HL-60/S4 (cell line): Measurements from ENCODE around the gene LMO1.

Experiments
- in situ Hi-C: fragments of 300-500 bp; cut with MboI; formaldehyde crosslinking; loops from 2 replicates; pipeline ENCODE4 v1.14.3; 2022; ENCODE audit warnings: low sequenced_read_pairs

The LMO1 gene

GRCh38 chr11:8230178-8230859, 33.4 kb downstream of the LMO1 start:
- in situ Hi-C loops, result loop anchor here (25.0 kb wide), 1 partner anchor 332 kb away; no protein-coding TSS in a partner anchor

DNA sequence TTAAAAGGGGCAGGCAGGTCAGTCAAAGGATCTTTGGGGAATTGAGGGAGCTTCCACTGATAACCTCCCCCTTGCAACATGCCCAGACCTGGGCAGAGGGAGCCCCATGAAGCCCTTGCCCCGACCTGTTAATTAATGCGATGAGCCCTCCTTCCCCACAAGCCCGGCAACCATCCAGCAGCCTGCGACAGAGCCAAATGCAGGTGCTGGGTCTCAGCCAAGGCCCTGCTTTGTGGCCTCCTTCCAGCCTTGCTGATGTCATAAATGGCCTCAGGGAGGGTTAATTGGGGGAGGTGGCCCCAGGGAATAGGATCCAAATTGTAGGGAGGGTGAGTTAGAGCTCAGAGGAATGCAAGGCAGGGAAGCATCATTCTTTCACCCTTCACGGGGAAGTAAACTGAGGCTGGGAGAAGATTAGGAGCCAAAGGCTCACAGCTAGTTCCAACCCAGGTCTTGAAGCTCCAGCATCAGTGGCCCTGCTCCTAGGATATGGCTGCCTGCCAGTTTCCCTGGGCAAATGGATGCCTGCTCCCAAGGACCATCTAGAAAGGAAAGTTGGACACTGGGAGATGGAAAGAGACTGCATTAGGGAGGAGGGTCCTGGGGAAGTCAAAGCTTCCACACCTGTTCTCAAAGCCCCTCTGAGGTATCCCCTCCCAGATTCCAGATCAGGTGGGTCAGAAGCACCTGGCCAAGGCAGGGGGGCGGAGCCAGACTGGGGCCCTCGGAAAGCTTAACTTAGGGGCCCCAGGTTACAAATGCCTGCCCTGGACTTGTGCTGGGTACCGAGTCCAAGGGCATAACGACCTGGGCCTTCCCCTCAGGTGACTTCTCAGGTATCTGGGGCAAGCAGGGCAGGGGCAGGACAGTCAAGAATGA, 34.1 kb downstream of the LMO1 start:
- in situ Hi-C loops, result loop anchor here (25.0 kb wide), 1 partner anchor 333 kb away; no protein-coding TSS in a partner anchor

DNA sequence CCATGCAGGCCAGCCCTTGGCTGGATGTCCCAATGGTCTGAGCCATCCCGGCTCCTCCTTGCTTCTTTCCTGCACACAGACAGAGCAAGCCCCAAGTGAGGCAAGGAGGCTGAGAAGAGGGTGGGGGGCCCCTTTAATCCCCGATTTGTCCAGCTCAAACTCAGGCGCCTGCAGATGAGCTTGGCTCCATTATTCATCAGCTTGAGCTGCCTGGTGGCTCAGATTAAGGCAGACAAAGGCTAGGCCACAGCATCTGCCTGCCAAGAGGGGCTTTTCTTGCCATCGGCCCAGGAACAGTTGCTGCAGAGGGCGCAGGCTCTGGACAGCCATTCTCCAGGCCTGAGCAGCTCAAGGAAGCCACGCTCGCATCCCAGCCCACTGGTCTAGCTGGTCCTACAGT, 35.4 kb downstream of the LMO1 start:
- in situ Hi-C loops, result loop anchor here (25.0 kb wide), 1 partner anchor 334 kb away; no protein-coding TSS in a partner anchor

DNA sequence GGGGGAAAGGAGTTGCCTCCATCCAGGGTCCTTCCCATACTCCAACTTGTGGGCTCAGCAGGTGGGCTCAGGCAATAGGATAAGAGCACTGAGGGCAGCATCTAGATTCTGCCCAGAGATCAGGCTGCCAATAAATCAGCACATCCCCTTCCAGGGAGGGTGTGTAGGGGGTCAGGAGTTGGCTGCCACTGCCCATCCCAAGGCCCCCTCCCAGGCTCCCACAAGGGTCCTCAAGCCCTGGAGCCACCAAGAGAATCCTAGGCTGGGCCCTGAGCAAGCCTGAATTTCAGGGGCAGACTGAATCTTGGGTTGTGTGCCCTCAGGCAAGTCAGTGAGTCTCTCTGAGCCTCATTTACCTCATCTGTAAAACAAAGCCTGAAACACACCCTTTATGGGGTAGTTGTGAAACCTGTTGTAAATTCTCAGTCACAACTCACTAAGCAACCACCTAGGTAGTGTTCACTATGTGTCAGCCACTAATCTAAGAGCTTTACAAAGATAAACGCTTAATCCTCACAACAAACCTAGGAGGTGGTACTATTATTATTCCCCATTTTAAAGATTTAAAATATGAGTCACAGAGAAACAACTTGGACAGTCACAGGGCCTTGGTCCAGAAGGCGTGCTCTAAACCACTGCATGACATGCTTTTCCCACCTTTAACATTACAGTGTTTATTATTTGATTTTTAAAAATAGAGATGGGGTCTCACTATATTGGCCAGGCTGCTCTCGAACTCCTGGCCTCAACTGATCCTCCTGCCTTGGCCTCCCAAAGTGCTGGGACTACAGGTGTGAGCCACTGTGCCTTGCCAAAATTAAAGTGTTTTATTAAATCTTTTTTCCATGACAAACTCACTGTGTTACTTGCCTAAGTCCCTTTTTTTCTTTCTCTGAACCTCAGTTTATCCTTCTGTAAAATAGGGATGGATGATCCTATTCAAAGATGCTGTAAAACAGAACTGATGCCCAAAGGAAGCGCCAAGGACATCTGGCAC, 36.2 kb downstream of the LMO1 start:
- in situ Hi-C loops, result loop anchor here (25.0 kb wide), 1 partner anchor 335 kb away; no protein-coding TSS in a partner anchor

GRCh38 chr11:8225589-8226036, 38.1 kb downstream of the LMO1 start:
- in situ Hi-C loops, result loop anchor here (25.0 kb wide), 1 partner anchor 337 kb away; no protein-coding TSS in a partner anchor

- in situ Hi-C loops, result loop anchor here (25.0 kb wide), 1 partner anchor 338 kb away; no protein-coding TSS in a partner anchor
Observed at GRCh38 chr11:8224711-8225110, 39.0 kb downstream of the LMO1 start.

DNA sequence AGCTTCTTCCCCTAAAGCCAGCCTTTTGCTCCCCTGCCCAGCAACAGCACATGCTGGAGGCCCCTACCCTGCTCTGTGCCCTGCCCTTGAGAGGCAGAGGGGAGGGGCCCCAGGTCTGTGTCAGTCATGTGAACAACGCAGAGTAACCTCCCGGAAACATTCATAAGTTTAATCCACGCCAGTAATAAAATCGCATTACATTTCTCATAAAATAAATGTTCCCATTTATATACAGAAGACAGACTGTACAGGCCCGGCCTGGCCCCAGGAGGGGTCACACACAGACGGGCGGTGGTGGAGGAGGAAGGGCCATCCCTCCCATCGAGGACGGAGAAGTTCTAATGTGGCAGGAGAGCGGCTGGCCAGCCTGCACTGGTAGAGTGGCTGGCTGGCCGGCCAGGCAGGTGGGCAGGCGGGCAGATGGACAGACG, 39.5 kb downstream of the LMO1 start:
- in situ Hi-C loops, result no loop called here

- in situ Hi-C loops, result no loop called here
Observed at GRCh38 chr11:8223513-8223900, 40.2 kb downstream of the LMO1 start.

DNA sequence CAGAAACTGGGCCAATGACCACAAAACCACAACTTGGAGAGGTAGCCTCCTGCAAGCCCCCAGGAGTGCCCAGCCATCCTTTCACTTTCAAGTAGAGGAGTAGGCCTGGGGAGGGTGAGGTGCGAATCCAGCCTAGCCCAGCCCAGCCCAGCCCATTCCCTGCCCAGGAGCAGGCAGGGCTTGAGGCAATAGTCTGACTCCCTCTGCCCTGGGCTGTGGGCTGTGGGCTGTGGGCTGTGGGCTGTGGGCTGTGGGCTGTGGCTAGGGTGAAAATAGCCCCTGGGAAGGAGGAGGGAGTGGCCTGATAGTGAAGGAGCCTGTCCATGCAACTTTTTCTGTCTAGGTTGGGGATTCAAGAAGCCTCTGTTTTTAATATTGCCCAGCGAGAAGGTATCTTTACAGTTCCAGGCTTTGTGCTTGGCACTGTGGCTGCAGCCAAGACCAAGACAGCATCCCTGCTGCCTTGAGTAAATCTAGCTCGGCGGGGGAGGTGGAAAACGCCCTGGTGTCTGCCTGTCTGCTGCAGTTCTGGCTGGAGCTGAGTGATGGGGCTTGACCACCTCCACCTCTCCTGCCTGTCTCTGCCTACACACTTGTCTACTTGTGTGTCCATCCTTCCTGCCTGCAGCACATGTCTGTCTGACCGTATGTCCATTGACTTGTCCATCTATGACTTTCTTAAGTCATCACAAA, 40.7 kb downstream of the LMO1 start:
- in situ Hi-C loops, result no loop called here

DNA sequence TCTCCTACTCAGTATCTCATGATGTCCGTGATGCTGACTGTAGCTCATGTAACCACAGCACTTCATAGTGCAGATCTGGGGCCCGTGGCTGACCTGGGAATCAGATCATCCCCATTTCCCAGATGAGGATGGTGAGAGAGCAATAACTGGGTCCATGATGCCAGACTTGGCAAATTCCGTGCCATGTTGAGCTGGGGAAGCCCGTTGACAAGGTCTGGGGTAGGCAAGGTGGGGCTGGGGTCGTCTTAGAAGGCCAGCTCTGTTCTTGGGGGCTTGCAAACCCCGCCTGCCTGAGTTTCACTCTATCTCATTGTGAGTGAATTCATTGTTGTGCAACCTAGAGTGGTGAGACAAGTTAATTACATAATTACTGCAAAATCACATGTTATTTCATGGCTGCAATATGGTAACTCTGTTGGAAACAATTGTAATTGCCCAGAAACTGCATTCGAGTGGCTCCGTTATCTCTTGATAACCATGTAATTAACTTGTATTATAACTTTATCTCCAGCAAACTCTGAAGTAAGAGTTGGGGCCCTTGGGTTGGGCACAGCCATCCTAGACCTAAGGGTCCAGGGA, 41.7 kb downstream of the LMO1 start:
- in situ Hi-C loops, result no loop called here

GRCh38 chr11:8221046-8221723, 42.5 kb downstream of the LMO1 start:
- in situ Hi-C loops, result no loop called here

- in situ Hi-C loops, result no loop called here
Observed at GRCh38 chr11:8220261-8221045, 43.2 kb downstream of the LMO1 start.

DNA sequence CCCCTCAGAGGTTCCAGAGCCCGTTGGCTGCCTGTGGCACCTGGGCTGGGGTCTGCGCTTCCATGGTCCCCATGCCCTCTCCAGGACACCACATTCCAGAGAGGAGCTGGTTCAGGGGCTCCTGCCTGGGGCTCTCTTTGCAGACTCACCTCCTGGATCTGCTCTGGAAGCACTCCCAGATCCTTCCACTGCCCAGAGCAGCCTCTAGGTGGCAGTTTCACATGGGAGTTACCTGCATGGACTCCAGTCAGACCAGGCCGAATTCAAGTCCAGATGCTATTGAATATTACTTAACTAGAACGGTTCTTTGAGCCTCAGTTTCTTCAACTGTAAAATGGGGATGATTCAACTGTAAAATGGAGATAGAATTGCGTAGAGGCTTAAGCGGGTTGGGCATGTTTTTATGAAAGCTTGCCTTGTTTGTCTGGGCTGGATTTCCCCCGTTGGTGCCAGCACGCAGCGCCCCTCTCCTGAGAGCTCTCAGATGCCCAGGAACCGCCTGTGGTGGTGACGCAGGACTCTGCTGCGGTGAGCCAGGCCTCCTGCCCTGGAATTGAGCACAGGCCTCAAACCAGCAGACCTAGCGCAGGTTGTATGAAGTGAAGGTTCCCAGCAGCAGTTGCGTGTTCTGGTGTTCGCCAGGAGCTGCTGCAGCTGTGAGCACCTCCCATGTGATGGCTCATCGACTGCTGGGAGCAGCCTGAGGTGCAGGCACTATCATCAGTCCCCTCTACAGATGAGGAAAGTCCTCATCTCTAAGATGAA, 44.2 kb downstream of the LMO1 start:
- in situ Hi-C loops, result no loop called here

DNA sequence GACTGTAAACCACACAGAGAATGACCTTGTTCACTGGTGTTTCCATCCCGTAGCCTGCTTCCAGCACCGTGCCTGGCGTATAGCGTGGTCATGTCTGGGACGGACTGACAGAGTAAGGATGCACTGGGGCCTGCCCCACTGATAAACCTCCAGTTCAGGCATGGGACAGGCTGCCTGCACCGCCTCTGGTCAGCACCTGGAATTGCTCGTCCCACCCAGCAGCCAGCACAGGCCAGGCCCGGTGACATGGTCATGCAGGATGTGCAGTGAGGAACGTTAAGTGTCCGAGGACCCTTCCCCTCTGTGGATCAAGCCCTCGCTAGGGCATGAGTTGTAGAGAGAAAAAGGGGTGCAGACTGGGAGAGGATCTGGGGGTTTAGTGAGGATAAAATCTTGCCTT, 44.8 kb downstream of the LMO1 start:
- in situ Hi-C loops, result no loop called here

GRCh38 chr11:8218409-8218808, 45.3 kb downstream of the LMO1 start:
- in situ Hi-C loops, result no loop called here

DNA sequence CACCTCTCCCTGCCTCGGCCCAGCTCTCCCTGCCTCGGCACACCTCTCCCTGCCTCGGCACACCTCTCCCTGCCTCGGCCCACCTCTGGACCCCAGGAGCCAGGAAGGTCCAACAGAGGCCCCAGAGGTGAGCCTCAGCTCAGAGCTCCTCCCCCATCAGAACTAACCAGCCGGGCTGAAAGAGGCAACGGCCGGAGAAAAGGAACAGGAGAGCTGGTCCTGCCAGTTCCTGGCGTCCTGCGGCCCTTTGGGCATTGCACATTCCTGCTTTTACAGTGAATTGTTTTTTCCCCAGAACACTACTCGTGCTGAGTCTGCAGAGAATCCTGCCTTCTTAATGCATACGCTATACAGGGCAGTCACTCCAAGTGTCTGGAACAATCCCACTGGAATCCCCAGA, 45.8 kb downstream of the LMO1 start:
- in situ Hi-C loops, result no loop called here

DNA sequence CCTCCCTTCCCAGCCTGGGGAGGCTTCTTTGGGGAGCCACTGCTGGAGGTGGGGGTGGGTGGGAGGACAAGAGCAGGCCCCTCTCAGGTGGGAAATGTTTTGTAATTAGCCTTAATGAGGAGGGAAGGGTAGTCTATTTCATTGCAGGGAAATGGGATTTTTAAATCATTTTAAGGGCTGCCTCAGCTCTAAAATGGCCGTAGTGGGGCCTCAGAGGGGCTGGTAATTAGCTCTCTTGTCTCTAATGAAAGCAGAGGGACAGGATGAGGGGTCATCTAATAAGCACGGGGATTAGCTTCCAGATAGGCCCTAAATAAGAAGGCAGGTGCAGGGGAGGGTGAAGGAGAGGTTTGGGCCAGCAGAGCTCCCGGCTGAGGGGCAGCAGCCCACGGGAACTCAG, 46.5 kb downstream of the LMO1 start:
- in situ Hi-C loops, result no loop called here
